LNCaP clone FGC (cell line): ENCODE results near the gene LSAMP.

Experiments used
- DNase-seq: peaks from one replicate; pipeline ENCODE4 v3.0.0-alpha.2; 2011; ENCODE audit warnings: low read depth
- H3K4me3 ChIP-seq: 2 replicates; pipeline ENCODE4 v1.5.1; 2011; ENCODE audit warnings: mild to moderate bottlenecking, low read depth, low read length, control low read depth
- TF ChIP-seq, protein P1 (sequence below): IDR thresholded peaks from 2 replicates; pipeline ENCODE4 v1.5.1; 2012; ENCODE audit warnings: mild to moderate bottlenecking; ENCODE audit not compliant: control insufficient read depth, insufficient read depth; ENCODE audit errors: extremely low read depth

LSAMP gene

DNA sequence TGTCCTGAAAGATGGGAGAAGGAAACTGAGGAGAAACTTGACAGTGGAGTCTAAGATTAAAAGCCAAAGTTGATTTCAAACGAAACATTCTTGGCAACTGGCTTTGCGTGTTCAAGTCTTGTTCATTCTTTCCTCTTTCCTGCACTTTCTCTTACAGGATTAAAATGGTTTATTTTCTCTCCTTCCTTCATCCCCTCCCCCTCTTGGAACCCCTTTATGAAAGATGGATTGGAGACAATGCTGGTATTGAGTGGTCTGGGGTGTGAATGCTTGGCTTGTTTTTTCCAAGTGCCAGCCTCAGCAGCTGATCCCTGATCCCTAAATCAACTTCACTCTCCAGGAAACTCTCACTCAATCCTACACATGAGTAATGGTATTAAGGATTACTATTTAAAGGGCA lies 703 bp upstream of the LSAMP start:
- TF ChIP-seq, protein P1, sequence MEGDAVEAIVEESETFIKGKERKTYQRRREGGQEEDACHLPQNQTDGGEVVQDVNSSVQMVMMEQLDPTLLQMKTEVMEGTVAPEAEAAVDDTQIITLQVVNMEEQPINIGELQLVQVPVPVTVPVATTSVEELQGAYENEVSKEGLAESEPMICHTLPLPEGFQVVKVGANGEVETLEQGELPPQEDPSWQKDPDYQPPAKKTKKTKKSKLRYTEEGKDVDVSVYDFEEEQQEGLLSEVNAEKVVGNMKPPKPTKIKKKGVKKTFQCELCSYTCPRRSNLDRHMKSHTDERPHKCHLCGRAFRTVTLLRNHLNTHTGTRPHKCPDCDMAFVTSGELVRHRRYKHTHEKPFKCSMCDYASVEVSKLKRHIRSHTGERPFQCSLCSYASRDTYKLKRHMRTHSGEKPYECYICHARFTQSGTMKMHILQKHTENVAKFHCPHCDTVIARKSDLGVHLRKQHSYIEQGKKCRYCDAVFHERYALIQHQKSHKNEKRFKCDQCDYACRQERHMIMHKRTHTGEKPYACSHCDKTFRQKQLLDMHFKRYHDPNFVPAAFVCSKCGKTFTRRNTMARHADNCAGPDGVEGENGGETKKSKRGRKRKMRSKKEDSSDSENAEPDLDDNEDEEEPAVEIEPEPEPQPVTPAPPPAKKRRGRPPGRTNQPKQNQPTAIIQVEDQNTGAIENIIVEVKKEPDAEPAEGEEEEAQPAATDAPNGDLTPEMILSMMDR: no peak
- H3K4me3 ChIP-seq: no peak overlapping the region
- DNase-seq: no peak

DNA sequence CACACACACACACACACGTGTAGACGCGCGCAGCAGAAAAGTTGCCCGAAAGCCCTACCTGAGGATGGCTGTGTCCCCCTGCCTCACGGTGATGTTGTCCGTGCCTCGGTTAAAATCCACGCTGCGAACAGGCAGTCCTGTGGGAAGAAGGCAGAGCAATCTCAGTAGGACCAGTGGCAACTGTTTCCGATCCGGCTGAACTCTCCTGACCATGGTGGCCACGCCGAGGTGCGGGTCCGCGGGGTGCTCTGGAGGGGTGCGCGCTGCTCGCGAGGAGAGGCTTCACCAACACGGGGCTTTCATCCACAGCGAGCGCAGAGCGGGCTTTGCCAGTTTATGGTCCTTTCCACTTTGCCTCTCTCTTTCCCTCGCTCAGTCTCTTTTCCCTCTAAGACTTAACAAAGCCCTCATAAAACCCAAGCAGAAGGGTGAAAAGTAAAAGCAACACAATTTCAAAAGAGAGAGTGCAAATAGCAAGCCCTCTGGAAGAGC lies 422 bp downstream of the LSAMP start:
- DNase-seq: no peak
- H3K4me3 ChIP-seq: no peak overlapping the region
- TF ChIP-seq, protein P1: no peak

DNA sequence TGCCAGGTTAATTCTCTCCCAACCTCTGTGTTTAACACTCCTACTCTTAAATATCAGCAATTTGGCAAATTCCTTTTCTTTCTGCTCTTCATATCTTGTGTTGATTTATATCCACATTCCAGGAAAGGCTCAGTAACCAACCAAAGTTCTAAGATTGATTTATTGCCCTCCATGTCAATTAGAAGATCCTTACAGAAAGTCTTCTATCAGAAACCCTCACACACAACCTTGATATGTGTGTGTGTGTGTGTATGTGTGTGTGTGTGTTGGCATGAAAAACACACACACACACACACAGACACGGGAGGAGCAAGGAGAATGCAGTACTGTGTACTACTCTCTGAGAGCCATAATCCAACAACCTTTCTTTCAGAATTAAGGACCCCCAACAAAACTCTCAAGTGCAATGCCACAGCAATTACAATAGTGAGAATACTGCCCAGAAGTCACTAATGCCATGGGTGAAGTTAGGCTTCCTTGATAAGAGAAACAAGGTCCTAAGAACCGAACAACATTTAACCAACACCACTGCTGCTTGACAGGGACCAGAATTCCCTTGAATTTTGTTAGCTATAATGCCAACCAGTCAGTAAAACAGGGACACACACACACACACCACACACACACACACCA lies 1.1 kb downstream of the LSAMP start:
- no peak for DNase-seq
- TF ChIP-seq, protein P1: no peak
- no peak overlapping the region for H3K4me3 ChIP-seq

DNA sequence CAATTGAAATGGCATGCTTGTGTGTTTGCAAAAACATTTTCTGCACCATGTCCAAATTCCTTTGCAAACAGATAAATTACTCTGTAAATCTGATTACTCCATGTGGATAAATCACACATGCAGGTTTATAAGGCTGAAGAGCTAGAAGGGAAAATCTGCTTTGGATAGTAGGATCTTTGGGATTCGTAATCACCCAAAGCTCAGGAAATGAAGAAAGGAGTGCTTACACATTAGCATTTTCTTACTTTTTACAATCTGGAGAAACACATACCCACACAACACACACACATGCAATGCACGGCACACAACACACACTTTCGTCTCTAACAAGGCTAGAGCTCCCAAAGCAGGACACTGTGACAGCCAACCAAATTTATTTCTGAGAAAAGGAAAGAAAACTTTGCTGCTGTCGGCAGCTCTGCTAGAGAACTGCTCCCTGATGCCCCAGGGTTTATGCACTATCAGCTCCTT lies 2.1 kb downstream of the LSAMP start:
- no peak overlapping the region for H3K4me3 ChIP-seq
- no peak for DNase-seq
- TF ChIP-seq, protein P1: no peak

DNA sequence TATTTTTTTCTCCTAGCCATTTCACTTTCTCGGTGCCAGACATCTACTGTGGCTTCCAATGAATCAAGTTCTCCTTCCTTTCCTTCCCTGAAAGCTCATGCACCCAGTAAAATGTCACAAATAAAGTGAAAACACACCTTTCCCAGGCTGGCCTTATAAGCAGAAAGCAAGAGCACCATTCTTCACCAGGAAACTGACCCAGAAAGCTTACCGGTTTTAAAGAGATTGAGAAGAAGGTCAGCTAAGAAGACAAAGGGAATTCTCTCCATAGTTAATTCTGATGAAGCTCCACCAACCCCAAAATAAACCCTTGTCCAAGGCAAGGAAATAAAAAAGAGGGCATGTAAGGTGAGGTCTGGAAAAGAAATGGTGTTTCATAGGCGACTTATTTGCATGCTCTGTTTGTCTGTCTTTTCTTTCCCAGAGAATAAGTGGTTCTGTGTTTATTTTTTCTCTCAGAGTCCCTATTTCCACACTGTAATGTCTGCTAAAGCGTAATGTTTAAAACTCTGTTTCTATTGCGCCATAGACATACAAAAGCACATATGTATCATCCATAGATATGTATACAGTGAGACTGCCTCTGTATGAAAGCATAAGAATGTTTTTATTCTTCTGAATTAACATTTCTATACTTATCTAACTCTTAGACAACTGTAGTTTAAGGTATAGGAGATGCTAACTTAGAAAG lies 2.8 kb downstream of the LSAMP start:
- TF ChIP-seq, protein P1: no peak
- DNase-seq: no peak
- no peak overlapping the region for H3K4me3 ChIP-seq

DNA sequence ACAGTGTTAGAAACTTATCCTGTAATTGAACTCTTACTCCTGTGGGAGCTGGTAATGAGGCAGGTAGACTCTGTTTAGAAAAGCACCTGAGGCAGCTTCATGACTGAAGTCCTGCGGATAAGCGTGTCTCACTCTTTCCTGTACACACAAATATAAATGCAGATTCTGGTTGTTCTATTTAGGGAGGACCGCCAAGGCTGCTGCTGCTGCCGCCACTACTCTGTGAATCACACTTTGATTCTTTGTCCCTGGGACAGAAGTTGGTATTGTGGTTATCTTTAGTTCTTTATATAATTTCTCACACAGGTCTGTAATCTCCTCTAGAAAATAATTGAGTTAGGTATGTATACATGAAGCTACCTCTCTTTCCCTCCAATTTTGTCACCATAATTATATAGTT lies 3.6 kb downstream of the LSAMP start:
- DNase-seq: no peak
- TF ChIP-seq, protein P1: no peak
- H3K4me3 ChIP-seq: no peak overlapping the region
